OCI-LY1 (cell line): Measurements from ENCODE around the gene PPP6R1.

ENCODE experiments used
- CTCF ChIP-seq: fragments of 200-600 bp; sonication (generic), shearing (Covaris generic); IDR thresholded peaks from 2 replicates; pipeline ENCODE4 v1.5.1; 2017; ENCODE audit warnings: mild to moderate bottlenecking, antibody characterized with exemption, low read length, moderate library complexity, mixed read lengths
- EZH2 ChIP-seq: fragments of 200-600 bp; sonication (generic), shearing (Covaris generic); IDR thresholded peaks from 2 replicates; pipeline ENCODE4 v1.8.0; 2017; ENCODE audit warnings: borderline replicate concordance, mixed run types, mild to moderate bottlenecking, antibody characterized with exemption, low read length, moderate library complexity, mixed read lengths

DNA sequence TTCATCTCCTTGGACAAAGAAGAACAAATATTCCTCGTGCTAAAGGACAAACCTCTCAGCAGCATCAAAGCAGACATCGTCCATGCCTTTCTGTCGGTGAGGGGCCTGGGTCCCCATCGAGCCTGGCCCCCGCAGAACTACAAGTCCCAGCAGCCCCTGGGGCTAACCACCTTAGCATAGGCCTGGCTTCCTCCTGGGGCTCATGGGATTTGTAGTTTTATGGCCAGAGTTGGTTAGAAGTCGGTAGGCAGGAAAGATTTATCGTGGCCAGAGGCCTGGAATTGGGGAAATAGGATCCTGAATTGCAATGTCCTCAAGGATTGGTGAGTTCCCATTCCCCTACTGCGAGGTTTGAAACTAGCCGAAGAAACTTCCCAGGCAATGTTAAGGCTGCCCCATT, 46.7 kb upstream of the PPP6R1 start:
- TF ChIP-seq CTCF = no peak
- no peak for TF ChIP-seq EZH2
